ENCODE results near the gene SPIN4. TPM values are rescaled to one million over a fixed set of nuclear protein-coding genes. Genes with fewer than 3 reads are reported as not detected.

SPIN4 gene
- total RNA-seq, 1 experiment from 2014 or later, result 9.0 TPM

DNA sequence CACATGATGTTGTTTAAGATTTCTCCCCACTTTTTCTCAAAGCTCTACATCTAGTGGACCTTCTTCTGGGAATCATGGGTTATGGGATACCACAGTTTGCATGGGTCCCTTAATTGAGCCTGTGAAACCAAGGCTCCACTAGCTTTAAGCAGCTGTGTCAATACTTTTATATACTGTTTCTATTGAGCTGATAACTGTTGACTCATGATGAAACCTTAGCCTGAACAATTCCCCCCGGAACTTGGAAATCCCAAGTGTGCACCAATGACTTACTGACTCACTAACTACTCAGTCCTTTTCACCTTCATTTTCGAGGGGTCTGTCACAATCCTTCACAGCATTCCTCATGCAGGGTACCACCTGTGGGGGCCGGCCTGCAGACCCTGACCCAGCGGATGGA, 12.7 kb upstream of the SPIN4 start:
- H2AFZ ChIP-seq (ENCODE audit: low read depth, low read length, poor library complexity, severe bottlenecking), result no peak overlapping the region
- no peaks in the 10 kb centered on the region for H3K79me2 ChIP-seq (ENCODE audit: insufficient read depth, low read length)
- ATAC-seq (no peak), DNase-seq (ENCODE audit: low read depth, low spot score) (no peak)
- no peak overlapping the region for H3K9ac ChIP-seq (ENCODE audit: low read length)
- CTCF ChIA-PET, result no interaction called here
- H3K4me3 ChIP-seq (replicated peaks in 1 of 2; ENCODE audit: low read depth in 1 of 2, low read length in 2 of 2), result no peak overlapping the region
- BruUV-seq (replicated peaks), result no TSS peak
- POLR2A ChIA-PET, result interaction anchor here (1.1 kb wide), 1 partner anchor 13 kb away, joined by 3 read pairs; the partner anchor contains the start of gene SPIN4
- H3K27ac ChIP-seq (ENCODE audit: low read depth, low read length), result no peak overlapping the region
- H3K9me3 ChIP-seq (ENCODE audit: control insufficient read depth in 1 of 2, insufficient read depth in 1 of 2, low read depth in 1 of 2, low read length in 2 of 2), result no peaks in the 10 kb centered on the region
- no peak overlapping the region for H3K4me2 ChIP-seq (ENCODE audit: low read length)
- RAD21 ChIA-PET (ENCODE audit: low non-redundant PET in 1 of 2, low total read pairs in 2 of 2, uncharacterized antibody in 2 of 2, unreplicated experiment in 2 of 2), result no interaction called here
- no peaks in the 10 kb centered on the region for H4K20me1 ChIP-seq (ENCODE audit: insufficient read depth)
- no peaks in the 10 kb centered on the region for H3K27me3 ChIP-seq (ENCODE audit: insufficient read depth, low read length)
- no peaks in the 10 kb centered on the region for H3K4me1 ChIP-seq (ENCODE audit: control insufficient read depth in 1 of 2, insufficient read depth in 2 of 2, low read length in 2 of 2)
- TF ChIP-seq EGR1 (IDR thresholded peaks at IDR 0.05; ENCODE audit: low read depth) (no peak), POLR2A (IDR thresholded peaks at IDR 0.05; ENCODE audit: borderline replicate concordance, extremely low read depth, insufficient read depth, insufficient read length) (no peak), YY1 (IDR thresholded peaks at IDR 0.05; ENCODE audit: extremely low read depth, insufficient replicate concordance, low read depth, low read length) (no peak), POLR2AphosphoS5 (IDR thresholded peaks at IDR 0.05; ENCODE audit: low read depth, low read length) (no peak), RAD21 (IDR thresholded peaks at IDR 0.05; ENCODE audit: low read depth) (no peak), SRF (IDR thresholded peaks at IDR 0.05; ENCODE audit: low read depth) (no peak), MAX (IDR thresholded peaks at IDR 0.05) (no peak), ZNF274 (IDR thresholded peaks at IDR 0.05; ENCODE audit: low read depth, low read length) (no peak), ELF1 (IDR thresholded peaks at IDR 0.05; ENCODE audit: borderline replicate concordance, low read depth) (no peak)
- TF ChIP-seq, protein P1, sequence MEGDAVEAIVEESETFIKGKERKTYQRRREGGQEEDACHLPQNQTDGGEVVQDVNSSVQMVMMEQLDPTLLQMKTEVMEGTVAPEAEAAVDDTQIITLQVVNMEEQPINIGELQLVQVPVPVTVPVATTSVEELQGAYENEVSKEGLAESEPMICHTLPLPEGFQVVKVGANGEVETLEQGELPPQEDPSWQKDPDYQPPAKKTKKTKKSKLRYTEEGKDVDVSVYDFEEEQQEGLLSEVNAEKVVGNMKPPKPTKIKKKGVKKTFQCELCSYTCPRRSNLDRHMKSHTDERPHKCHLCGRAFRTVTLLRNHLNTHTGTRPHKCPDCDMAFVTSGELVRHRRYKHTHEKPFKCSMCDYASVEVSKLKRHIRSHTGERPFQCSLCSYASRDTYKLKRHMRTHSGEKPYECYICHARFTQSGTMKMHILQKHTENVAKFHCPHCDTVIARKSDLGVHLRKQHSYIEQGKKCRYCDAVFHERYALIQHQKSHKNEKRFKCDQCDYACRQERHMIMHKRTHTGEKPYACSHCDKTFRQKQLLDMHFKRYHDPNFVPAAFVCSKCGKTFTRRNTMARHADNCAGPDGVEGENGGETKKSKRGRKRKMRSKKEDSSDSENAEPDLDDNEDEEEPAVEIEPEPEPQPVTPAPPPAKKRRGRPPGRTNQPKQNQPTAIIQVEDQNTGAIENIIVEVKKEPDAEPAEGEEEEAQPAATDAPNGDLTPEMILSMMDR (IDR thresholded peaks at IDR 0.05 in 2 of 3, conservative IDR thresholded peaks at IDR 0.05 in 1 of 3; ENCODE audit: borderline replicate concordance in 1 of 3, insufficient read depth in 1 of 3, low read depth in 2 of 3, low read length in 2 of 3), result no peak
- TF ChIP-seq, protein P2, sequence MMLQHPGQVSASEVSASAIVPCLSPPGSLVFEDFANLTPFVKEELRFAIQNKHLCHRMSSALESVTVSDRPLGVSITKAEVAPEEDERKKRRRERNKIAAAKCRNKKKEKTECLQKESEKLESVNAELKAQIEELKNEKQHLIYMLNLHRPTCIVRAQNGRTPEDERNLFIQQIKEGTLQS (IDR thresholded peaks at IDR 0.05), result no peak
- intact Hi-C loops (cut with micrococcal nuclease), result no loop called here
- H3K9me2 ChIP-seq (ENCODE audit: insufficient read depth), result no peaks in the 10 kb centered on the region
- H3K36me3 ChIP-seq (ENCODE audit: control insufficient read depth in 1 of 2, insufficient read depth in 2 of 2, low read length in 2 of 2), result no peaks in the 10 kb centered on the region

Measured in HCT116 (cell line).